ENCODE data around the gene KCNV2. TPM values are rescaled to one million over a fixed set of nuclear protein-coding genes. Genes with fewer than 3 reads are reported as not detected.

KCNV2 gene
- total RNA-seq, 1 donor from 2014 or later = not detected

- Histone ChIP-seq H4K20me1 (ENCODE audit: low read depth) (no peaks in the 10 kb centered on the region), H2AFZ (replicated peaks) (no peak overlapping the region), H3K4me2 (no peak overlapping the region), H3K9ac (no peak overlapping the region), H3K27me3 (no peaks in the 10 kb centered on the region), H3K4me3 (no peak overlapping the region), H3K36me3 (no peaks in the 10 kb centered on the region), H3K27ac (no peak overlapping the region), H3K79me2 (ENCODE audit: low read depth) (no peaks in the 10 kb centered on the region), H3K4me1 (peaks cover 4% of the 10 kb centered on the region), H3F3A (ENCODE audit: low read depth) (no peaks in the 10 kb centered on the region), H3K9me3 (ENCODE audit: low read depth) (no peaks in the 10 kb centered on the region)
- DNase-seq (ENCODE audit: low spot score) = no peak
- Mint-ChIP-seq H3K27ac (no peak overlapping the region), H3K4me3 (no peak overlapping the region), H3K4me1 (peaks cover 18% of the 10 kb centered on the region), H3K36me3 (peaks cover 7% of the 10 kb centered on the region), H3K27me3 (ENCODE audit: insufficient read depth, low read depth) (peaks cover 5% of the 10 kb centered on the region), H3K9me3 (peaks cover 3% of the 10 kb centered on the region)
- no peak for TF ChIP-seq CTCF (IDR thresholded peaks at IDR 0.05)
- no peak for TF ChIP-seq EZH2 (IDR thresholded peaks at IDR 0.05)
- no peak for TF ChIP-seq EZH2phosphoT487 (IDR thresholded peaks at IDR 0.05)
These were observed 6.2 kb downstream of the KCNV2 start for GRCh38 chr9:2723376-2724065.

- Histone ChIP-seq H3K27me3 (no peaks in the 10 kb centered on the region), H2AFZ (replicated peaks) (no peak overlapping the region), H3K4me3 (no peak overlapping the region), H3F3A (ENCODE audit: low read depth) (no peaks in the 10 kb centered on the region), H3K4me1 (peaks cover 4% of the 10 kb centered on the region), H3K79me2 (ENCODE audit: low read depth) (no peaks in the 10 kb centered on the region), H3K27ac (no peak overlapping the region), H4K20me1 (ENCODE audit: low read depth) (no peaks in the 10 kb centered on the region), H3K4me2 (no peak overlapping the region), H3K9me3 (ENCODE audit: low read depth) (no peaks in the 10 kb centered on the region), H3K36me3 (no peaks in the 10 kb centered on the region), H3K9ac (no peak overlapping the region)
- no peaks in the 10 kb centered on the region for H3K9me3 Mint-ChIP-seq
- TF ChIP-seq EZH2 (IDR thresholded peaks at IDR 0.05) (no peak), EZH2phosphoT487 (IDR thresholded peaks at IDR 0.05) (no peak), CTCF (IDR thresholded peaks at IDR 0.05) (no peak)
- DNase-seq (ENCODE audit: low spot score) = no peak
- no peak overlapping the region for H3K4me3 Mint-ChIP-seq
- peaks cover 18% of the 10 kb centered on the region for H3K4me1 Mint-ChIP-seq
- no peaks in the 10 kb centered on the region for H3K36me3 Mint-ChIP-seq
- H3K27ac Mint-ChIP-seq = no peak overlapping the region
- H3K27me3 Mint-ChIP-seq (ENCODE audit: insufficient read depth, low read depth) = peaks cover 6% of the 10 kb centered on the region
These were observed 7.8 kb downstream of the KCNV2 start for GRCh38 chr9:2725126-2725525.

- Histone ChIP-seq H3K4me1 (peaks cover 12% of the 10 kb centered on the region), H3K79me2 (ENCODE audit: low read depth) (no peaks in the 10 kb centered on the region), H3F3A (ENCODE audit: low read depth) (no peaks in the 10 kb centered on the region), H2AFZ (replicated peaks) (no peak overlapping the region), H3K9me3 (ENCODE audit: low read depth) (no peaks in the 10 kb centered on the region), H3K9ac (no peak overlapping the region), H3K4me3 (no peak overlapping the region), H4K20me1 (ENCODE audit: low read depth) (no peaks in the 10 kb centered on the region), H3K4me2 (no peak overlapping the region), H3K36me3 (no peaks in the 10 kb centered on the region), H3K27me3 (no peaks in the 10 kb centered on the region), H3K27ac (no peak overlapping the region)
- Mint-ChIP-seq H3K27me3 (ENCODE audit: insufficient read depth, low read depth) (peaks cover 6% of the 10 kb centered on the region), H3K4me3 (no peak overlapping the region), H3K4me1 (peaks cover 18% of the 10 kb centered on the region), H3K36me3 (no peaks in the 10 kb centered on the region), H3K27ac (no peak overlapping the region), H3K9me3 (no peaks in the 10 kb centered on the region)
- TF ChIP-seq EZH2phosphoT487 (IDR thresholded peaks at IDR 0.05) = no peak
- no peak for TF ChIP-seq CTCF (IDR thresholded peaks at IDR 0.05)
- TF ChIP-seq EZH2 (IDR thresholded peaks at IDR 0.05) = no peak
- no peak for DNase-seq (ENCODE audit: low spot score)
These were observed 8.8 kb downstream of the KCNV2 start for GRCh38 chr9:2725898-2726649.
